NCI-H345 treated with DMSO at 0.1 percent for 48 hours (cell line): Measurements from ENCODE around the gene TEX19.

Experiments
- DNase-seq: peaks from one replicate; lab custom pipeline; 2025; ENCODE audit not compliant: unreplicated experiment; lab: John Stamatoyannopoulos, UW

Gene TEX19

GRCh38 chr17:82321947-82322466 lies 37.0 kb upstream of the TEX19 start:
- no peak for DNase-seq

- DNase-seq, result no peak
Observed at GRCh38 chr17:82322526-82323453, 36.3 kb upstream of the TEX19 start.

GRCh38 chr17:82323514-82324234 lies 35.4 kb upstream of the TEX19 start:
- DNase-seq, result no peak

- DNase-seq, result no peak
Observed at GRCh38 chr17:82324566-82325285, 34.3 kb upstream of the TEX19 start.

GRCh38 chr17:82325286-82326180 lies 33.5 kb upstream of the TEX19 start:
- DNase-seq, result no peak

DNA sequence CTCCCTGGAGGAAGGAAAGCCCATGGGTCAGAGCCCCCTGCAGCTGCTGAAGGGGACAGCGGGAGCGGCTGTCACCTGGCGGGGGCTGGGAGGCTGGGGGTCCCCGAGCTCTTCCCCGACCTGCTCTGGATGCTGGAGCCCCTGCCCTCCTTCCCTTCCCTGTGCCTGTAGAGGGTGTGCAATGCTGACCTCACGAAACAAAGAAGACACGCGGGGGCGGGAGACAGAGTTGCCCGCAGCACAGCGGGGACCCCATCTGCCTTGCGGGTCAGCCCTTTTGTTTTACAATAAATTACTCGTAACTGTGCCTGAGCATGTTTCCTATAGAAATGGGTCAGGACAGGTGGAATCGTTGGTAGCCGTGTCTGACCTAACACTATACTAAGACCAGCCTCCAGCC lies 31.8 kb upstream of the TEX19 start:
- no peak for DNase-seq

- DNase-seq, result no peak
Observed at GRCh38 chr17:82327757-82328140, 31.3 kb upstream of the TEX19 start.

GRCh38 chr17:82328141-82328993 lies 30.7 kb upstream of the TEX19 start:
- no peak for DNase-seq

DNA sequence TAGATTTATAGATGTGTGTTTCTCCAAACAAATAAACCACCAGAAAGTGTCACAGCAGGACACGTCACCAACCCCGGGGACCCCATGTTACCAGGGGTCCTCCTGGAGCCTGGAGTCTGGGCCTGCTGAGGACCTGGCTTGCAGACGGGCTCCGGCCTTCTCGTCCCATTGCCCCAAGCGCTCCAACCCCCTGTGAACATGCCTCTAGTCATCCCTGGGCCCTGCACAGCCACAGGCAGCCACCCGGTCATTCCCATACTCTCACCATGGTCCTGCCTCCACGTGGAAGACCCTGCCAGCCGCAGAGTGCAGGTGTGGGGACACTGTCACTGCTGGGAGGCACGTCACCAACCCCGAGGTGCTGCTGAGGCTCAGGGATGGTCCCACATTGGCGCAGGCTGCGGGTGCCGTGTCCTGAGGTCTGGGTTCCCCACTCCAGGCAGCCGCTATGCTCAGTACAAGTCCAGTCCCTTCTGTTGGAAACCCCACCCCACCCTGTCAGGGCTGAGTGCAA lies 30.0 kb upstream of the TEX19 start:
- DNase-seq, result no peak

- no peak for DNase-seq
Observed at GRCh38 chr17:82329683-82330321, 29.2 kb upstream of the TEX19 start.

GRCh38 chr17:82330322-82331239 lies 28.5 kb upstream of the TEX19 start:
- DNase-seq, result peak; percentile 92

- no peak for DNase-seq
Observed at GRCh38 chr17:82331345-82331939, 27.6 kb upstream of the TEX19 start.

DNA sequence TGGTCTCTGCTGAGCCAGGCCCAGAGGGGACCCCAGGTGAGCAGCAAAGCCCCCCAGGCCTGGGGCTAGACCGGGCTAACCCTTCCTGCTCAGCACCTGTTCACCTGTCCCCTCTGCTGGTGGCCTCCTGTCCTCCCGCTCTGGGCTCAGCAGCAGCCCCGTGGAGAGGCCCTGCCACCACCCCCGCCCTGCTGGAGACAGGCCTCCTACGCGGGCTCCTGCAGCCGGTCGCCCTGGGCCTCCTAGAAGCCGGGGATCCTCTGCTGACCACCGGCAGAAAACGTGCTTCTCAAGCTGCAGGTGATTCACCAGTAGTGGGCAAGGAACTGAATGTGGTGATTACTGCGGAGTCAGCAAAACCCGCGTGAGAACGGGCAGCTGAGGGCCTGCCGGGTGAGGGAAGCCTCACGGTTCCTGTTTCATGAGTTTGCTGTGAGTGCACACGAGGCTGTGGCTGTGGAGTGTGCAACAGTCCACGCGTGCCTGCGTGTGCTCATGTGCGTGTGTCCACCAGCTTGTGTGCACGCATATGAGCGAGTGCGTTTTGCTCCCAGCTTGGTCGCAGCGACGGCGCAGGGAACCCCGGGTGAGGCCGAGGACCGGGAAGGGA lies 26.3 kb upstream of the TEX19 start:
- DNase-seq, result no peak

DNA sequence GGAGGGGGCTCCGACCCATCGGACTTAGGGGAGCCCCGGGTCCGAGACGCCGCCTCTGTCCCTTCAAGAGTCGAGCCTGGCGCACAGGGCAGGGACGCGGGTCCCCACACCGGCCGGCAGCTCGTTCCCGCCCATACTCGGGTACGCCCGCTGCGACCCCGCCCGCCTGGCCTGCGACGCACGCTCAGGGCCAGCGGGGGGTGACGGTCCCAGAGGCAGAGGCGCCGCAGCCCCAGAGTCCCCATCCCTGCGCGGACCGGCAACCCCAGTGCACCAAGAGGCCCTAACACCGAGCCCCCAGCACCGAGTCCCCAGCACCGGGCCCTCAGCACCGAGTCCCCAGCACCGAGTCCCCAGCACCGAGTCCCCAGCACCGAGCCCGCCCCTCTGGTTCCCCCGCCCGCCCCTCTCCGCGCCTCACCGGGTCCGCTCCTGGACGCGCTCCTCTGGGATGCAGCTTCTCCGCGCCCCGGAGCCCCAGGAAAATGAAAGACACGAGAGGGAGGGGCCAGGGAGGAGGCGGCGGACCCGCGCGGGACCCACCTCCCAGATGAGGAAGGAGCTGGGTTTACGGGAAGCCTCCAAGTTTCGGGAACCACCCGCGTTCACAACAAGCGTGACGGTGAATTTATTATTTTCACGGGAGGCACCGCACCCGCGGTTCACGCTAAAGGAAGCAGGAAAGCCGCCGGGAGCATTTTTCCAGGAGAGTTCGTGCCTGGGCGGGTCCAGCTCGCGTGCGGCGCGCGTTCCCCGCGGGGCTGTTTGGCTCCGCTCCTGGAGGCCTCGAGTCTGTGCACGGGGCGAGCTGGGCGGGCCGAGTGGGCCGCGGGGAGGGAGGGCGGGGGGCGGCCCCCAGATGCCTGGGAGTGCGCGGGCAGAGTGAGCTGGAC lies 25.5 kb upstream of the TEX19 start, which contains the start of gene SECTM1:
Gene SECTM1 (minus strand): TSS at position 488 of the 893 bp plus-strand sequence. CDS start 6,526 bp downstream, outside the sequence.
- no peak for DNase-seq

- no peak for DNase-seq
Observed at GRCh38 chr17:82334204-82334621, 24.8 kb upstream of the TEX19 start.
